ENCODE data around the gene STUM.

The STUM gene

DNA sequence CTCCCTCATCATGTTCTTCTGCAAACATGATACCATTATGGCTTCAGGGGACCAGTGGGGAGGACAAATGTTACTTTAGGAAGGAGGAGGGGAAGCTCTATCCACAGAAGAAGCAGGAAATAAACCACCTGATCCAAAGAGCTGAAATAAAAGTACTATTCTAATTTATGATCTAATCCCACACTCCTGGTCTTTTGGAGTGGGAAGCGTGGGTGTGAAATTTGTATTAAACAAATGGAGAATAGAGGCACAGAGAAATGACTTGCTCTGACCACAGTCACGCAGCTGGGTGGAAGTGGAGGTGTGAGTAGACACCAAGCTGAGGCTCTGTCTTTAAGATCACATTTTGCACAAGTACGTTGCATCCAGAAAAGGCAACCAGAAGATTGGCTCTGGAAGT, 14.5 kb upstream of the STUM start:
- DNase-seq, result no peak

DNA sequence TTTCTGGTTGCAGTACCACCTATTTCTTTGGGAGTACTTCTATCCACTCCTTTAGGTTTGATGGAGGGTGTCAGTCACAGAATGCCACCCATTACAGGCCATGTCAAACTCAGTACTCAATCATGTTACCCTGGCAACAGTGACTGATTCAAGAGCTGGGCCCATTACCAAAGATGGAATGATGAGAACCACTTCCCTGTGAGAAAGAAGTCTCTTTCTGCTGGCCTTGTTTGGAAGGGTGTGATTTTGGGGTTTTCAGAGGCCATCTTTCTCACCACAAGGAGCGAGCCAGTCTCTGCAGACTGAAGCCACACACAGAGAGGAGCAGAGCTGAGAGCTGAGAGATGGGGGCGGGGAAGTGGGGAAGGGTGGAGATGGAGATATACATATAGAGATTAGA, 13.9 kb upstream of the STUM start:
- DNase-seq, result no peak

DNA sequence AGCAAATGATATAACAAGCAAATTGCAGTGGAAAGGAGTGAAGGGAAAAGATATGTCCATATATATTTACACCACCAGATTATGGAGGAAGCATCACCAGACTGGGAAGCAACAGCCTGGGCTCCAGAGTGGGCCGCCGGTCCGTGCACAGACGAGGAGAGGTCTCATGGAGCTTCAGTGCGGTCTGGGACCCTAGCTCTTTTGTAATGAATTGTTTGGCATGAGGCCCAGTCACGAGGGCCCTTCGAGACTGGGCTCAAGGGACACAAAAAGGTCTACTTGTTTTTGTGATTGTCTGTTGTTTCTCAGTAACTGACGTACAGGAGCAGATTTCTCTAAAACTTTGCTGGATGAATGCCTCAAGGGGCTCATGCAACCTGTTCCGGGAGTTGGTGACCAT, 12.9 kb upstream of the STUM start:
- no peak for DNase-seq

DNA sequence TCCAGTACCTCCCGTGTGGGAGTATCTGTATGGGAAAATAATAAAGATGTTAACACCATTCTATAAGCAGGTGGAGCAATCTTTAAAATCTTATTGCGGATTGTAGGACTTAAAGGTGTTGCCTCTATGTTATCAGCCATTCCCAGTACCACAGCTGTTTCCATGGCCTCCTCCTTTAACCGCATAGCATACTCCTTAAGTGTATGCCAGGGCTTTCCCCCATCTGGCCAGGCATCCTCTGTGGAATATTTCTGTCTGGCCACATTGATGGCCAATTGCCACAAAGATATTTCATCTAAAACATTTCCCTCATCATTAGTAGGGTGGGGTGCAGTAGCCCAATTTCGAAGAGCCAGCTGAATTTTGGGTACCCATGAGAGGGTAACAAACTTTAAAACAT, 7.3 kb upstream of the STUM start:
- no peak for DNase-seq

DNA sequence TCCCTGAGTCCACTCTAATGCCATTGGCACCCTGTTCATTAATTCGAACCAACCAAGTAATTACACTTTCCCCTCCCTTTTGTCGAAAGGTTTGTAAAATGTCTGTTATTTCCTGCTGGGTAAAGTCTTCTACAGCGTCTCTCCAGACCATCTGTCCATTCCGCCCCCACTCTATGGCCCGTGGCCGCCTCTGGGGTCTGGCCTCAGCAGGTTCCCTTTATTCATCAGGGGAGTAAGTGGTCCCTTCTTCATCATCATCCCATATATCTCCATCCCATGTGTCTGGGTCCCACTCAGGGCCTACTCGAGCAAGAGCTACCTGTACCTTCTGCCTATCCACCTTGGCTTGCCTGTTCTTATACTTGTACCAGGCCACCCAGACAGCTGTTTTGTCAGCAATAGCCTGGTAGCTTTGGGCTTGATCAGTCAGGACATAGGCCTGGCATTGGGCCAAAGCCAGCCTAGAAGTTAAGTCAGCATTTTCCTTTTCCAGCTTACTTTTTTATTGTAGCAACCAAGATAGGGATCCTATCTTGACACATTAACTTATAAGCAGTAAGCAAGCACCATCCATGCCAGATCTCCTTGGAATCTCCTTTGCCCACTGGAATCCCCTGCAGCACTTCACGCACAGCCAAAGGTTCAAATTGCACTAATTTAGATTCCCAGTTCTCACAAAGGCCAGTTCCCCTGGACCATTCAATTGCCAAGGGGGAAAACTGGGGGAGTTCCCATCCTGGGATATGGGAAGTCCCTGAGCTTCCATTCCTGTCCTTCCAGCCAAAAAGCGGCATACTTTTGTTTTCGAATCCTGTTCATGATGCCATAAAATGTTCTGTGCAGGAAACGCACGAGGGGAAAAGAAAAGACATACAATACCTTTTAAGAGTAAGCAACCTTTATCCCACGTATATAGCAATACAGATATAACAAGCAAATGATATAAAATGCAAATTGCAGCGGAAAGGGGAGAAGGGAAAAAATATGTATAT, 6.6 kb upstream of the STUM start:
- no peak for DNase-seq

DNA sequence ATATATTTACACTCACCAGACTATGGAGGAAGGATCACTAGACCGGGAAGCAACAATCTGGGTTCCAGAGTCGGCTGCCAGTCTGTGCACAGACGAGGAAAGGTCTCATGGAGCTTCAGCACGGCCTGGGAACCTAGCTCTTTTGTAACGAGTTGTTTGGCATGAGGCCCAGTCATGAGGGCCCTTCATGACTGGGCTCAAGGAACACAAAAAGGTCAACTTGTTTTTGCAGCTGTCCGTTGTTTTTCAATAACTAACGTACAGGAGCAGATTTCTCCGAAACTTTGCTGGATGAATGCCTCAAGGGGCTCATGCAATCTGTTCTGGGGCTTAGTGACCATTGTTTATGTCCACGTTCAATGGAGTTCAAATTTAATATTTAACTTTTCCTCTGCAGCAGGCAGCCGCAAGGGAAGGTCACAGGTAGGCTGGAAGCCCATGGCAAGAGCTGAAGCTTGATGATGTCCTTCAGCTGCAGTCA, 5.9 kb upstream of the STUM start:
- no peak for DNase-seq

DNA sequence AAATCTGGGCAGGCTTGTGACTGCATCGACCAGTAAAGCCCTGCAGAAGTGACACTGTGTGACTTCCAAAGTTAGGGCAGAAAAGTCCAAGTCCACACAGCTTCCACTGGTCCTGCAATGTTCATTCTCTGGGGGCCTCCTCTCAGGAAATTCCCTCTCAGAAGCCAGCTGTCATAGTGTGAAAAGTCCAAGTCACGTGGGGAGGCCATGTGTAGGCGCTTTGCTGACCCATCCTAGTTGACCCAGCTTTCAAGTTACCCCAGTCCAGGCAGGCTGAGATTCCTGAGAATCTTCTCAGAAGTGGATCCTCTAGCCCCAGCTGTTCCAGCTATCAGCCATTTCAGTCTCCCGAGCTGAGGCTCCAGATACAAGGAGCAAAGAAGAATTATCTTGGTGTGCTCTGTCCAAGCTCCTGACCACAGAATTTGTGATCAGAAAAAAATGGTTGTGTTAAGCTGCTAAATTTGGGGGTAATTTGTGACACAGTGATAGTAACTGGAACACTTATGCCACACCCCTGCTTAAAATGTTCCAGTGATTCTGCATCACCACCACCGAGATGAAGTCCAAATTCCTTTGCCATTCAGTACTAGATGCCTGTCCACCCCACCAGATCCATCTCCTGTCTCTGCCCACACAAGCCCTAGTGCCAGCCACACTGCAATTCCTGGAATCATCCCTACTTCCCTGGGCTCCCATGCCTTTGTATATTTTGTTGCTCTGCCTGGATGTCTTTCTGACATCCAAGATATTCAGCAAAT, 2.5 kb upstream of the STUM start:
- no peak for DNase-seq

DNA sequence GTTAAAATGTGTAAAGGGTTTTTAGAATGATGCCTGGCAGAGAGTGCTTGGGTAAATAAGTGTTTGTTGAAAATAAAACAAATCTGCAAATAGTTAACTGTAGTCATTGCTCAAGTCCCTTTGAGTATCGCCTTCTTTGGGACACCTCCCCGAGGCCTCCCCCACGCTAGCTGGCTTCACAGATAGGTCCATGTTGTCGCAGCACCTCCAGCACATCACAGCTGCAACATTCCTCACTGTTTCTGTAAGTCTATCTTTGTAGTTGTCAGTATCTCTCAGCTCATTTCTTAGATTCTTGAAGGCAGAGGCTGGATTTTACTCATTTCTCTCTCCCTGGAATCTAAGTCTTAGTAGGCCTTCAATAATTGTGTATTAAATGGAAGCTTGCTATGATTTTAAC, 1.6 kb upstream of the STUM start:
- no peak for DNase-seq

DNA sequence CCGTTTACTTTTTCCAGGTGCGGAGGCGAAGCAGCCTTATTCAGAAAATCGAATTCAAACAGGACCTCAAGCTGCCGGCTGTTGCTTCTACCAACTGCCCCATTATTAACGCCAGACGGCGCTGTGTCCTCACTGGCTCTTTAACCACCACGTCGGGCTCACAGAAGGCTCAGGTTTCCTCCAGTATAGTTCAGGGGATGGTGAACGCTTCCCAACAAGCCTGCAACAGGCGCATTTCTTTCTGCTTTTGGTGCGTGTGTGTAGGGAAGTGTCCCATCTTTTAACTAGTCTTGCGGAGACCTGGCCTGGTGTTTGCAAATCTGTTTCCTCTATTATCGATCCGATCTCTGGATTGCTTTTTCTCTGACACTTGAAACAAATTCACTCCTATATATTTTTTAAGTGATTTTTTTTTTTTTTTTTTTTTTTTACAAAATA, 791 bp upstream of the STUM start:
- peak; percentile 70 to 77 for DNase-seq

DNA sequence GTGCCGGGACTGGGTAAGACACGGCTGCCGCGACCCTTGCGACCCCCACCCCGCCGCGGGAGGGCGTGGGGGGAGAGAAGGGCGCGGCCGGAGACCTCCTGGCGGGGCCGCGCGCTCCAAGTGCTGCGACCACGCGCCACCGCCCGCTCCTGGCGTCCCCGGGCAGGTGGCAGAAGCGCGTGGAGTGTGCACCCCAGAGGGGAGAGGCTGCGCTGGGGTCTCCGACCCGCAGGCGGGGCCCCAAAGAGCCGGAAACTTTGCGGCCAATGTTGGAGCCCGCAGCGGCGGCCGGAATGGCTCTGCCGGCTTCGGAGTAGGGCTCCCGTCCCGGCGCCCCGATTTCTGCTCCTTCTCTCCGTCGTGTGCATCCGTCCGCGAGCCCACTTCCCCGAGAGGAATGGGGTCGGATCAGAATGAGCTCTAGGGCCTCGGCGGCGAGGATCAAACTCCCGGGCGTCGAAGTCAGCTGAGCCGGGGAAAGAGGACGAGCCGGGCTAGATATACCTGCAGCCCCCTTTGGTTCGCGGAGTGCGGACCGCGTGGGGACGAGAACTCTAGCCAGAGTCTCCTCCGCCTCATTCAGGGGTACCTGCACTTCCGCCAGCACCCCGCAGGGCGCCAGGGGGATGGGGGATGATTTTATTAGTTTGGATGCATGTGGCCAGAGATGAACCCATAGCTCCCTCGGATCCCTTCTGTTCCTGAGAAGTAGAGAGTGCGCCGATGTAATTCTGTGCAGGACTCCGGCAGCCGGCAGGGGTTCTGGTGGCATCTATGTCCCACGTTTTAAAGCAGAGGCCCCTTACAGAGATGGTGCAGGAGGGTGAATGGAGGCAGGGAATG, 751 bp downstream of the STUM start:
- DNase-seq, result peak; percentile 30 to 42

DNA sequence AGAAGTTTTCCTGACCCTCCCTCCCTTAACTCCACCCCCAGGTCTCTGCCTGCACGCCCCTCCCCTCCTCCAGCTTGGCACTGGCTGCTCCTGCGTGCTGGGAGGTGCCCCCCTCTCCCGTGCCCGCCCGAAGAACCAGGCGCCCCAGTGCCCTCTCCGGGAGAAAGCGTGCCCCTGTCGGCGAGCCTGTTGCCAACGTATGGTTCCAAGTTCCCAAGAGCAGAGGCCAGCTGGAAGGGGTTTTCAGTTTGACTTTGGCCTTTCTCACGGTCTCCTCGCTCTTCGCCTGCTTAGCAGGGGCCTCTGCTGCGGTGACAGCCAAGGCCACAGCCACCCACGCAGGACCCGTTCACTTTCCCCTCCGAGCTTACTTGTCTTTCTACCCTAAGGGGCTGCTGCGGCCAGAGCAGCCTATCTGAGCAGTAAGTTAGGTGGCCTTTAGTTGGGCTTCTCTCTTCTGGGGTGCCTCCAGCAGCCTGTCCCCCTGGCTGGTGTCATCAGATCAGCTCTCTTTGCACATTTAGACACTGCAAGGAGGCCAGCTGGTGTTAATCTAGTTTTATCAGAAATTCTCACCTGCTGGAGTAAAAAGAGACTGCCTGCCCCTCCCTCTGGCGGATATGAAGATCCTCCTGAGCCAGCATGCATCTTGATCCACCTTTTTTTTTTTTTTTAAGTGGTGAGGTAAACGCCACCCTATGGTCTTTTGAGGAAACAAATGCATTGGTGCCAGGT, 1.5 kb downstream of the STUM start:
- peak; percentile 54 to 55 for DNase-seq

DNA sequence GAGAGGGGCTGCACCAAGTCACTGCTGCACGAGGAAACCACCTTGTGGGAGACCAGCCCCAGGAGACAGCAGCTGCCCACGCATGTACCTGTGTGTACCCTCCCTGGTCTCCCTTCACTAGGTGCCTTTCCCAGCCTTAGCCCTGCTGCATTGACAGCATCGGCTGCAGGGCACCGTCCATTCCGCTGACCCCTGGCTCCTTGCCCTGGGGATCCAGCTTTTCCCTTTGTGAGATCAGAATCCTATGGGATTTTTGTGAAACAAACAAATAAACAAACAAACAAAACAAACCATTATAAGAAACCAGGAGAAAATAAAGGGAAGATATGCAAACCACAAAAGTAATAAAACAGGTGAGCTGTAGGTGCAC, 2.1 kb downstream of the STUM start:
- no peak for DNase-seq

DNA sequence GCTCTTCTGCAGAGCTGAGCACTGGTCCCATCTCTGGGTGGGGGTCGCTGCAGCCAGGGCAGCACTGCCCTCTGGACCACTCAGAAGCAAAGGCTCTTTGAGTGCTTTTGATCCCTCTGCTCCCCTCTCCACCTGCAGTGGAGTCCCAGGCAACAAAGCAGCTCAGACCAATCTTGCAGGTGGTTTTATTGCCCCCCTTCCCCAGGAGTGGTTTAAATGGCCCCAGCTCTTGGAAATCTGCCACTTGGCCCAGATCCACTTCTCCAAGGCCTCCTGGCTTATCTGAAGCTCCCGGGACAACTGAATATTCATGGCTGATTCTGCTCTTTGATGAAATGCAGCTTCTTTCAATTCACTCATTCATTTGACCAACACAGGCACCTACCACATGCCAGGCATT, 2.7 kb downstream of the STUM start:
- DNase-seq, result no peak

DNA sequence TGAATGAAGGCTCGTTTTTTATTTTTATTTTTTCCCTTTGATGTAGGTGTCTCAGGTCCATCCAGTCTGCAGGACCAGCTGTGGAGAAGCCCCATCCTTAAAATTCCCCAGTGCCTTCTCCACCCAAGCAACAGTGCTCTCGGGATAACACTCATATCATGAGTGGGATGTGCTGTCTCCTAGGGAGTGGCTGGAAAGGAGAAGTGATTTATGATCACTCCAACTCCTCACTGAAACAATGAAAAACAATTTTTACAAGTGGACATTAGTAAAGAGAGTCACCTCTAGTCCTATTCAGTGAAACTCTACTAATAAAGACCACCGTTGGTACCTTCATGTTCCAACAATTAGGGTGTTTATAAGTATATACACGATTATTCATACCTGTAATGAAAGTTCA, 3.5 kb downstream of the STUM start:
- no peak for DNase-seq

DNA sequence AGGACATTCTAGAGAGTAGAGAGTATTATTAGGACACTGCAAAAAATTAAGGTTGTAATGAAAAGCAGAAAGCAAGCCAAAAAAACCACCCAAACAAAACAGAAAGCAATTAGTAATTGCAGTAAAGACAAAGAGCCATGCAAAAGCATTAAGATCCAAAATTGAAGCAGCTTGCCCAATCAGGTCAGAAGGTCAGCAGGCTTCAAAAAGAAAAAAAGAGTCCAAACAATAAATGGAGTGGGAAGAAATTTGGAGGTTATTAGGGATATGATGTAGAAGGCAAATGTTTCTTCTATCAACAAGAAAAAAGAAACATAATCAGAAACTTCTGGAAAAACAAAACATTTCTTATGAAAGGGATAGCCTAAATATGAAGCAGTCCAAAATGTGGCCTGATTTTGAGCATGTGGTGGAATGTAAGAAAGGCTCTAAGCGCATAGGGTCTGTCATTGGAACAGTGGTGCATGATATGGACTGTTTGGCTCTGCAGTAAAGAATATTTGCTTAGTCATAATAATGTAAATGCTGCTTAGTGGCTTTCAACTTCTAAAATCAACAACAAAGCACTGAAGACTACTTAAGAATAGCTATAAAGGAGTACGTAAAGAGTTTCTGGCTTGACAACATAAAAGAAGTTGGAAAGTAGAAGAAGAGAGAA, 4.8 kb downstream of the STUM start:
- DNase-seq, result no peak

DNA sequence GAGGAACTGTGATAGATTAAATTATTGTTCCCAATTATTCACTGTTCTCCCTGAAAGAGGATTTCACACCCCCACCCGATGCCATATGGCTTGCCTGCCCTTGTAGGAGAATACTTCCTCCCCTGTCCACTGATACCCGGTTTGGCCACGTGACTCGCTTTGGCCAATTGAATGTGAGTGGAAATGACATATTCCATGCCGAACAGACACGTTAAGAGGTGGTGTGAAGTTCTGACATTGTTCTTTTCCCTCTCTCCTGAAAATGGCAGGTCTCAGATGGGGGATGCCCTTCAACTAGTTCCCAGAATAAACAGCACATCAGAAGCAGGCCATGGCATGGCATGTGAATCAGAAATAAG, 5.3 kb downstream of the STUM start:
- DNase-seq, result no peak

DNA sequence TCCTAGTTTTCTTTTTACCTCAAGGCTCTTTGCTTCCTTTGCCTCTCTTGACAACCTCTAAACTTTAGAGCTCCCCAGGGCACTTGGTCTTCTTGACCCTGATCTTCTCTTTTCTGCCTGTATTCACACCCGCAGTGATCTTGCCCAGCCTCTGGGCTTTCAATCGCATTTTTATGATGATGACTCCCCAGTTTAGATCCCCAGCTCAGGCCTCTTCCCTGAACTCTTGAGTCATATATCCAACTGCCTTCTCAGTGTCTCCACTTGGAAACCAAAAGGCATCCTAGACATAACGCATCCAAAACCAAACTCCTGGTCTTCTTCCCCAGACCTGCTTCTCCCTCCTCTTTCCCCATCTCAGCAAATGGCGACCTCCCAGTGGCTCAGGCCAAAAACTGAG, 6.5 kb downstream of the STUM start:
- DNase-seq, result no peak

DNA sequence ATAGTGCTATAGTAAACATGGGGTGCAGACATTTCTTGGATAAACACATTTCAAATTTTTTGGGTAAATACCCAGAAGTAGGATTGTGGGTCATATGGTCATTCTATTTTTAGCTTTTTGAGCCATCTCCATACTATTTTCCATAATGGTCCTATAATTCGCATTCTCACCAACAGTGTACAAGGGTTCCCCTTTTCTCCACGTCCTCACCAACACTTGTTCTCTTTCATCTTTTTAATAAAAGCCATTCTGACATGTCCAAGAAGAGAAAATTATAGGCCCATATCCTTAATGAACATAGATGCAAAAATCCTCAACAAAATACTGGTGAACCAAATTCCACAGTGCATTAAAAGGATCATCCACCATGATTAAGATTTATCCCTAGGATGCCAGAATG, 8.9 kb downstream of the STUM start:
- DNase-seq, result no peak

DNA sequence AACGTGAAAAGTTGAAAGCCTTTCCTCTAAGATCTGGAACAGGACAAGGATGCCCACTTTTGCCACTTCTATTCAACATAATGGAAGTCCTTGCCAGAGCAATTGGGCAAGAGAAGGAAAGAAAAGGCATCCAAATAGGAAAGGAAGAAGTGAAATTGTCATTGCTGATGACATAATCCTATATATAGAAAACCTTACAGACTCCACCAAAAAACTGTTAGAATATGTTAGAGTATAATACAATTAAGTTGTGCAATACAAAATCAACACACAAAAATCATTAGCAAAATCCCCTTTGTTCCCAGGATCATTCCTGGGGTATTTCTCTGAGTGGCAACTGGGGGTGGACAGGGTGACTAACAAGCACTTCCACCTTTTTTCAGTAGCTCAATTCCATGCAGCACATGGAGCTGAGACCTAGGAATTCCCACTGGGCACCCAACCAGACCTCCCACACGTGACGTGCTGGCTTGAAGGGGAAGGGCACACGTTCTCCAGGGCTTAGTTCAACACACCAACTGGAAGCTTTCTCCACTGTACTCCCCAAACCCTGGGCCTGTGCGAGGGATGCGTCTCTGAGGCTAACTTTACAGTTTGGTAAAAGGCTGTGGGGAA, 9.6 kb downstream of the STUM start:
- no peak for DNase-seq

DNA sequence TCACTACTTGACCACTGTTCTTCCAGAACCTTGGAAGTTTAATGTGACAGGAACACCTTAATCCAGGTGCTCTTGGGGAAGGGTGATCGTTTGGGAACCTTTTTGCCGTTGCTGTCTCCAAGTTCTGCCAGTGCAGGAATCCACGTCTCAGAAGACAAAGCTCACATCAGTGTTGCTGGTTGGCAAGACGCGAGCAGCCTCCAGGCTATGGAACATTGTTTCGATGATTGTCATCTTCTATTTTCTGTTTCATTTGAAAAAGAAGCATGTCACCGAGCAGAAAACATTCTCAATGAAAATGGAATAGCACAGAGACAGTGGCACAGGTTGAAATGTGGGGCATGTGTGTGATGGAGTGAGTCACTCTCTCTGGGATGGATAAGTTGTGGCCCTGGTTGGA, 11.7 kb downstream of the STUM start:
- DNase-seq, result no peak

DNA sequence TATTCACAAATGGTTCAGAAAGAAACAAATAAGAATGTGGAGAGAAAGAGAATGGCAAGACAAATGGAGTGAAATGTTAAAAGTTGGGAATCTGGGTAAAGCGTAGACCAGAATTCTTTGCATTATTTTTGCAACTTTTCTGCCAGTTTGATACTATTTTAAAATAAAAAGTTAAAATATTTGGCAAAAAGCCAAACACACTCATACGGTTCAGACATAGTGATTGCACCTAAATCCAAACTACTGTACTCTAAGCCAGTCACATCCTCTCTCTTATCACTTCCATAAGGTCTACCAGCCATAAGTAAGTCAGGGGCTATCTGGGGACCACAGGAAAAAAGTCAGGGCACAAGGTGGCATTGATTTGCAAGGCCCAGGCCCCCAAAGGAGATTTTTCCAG, 14.4 kb downstream of the STUM start:
- DNase-seq, result no peak
